Measurements from ENCODE around the gene POLA2. TPM values are rescaled to one million over a fixed set of nuclear protein-coding genes. Genes with fewer than 3 reads are reported as not detected.
A peak's percentile ranks its signal among the peaks of the same experiment; 100 is the strongest.

Gene POLA2
- total RNA-seq, 1 experiment from 2014 or later: 39.0 TPM

GRCh38 chr11:65277631-65278277, 16.0 kb downstream of the POLA2 start:
- Histone ChIP-seq H3K36me3 (ENCODE audit: control insufficient read depth, insufficient read depth, low read length) (peaks cover 10% of the 10 kb centered on the region; the same call in 1 of the 2 replicates), H3K9me3 (ENCODE audit: control insufficient read depth, insufficient read depth, low read depth, low read length) (no peaks in the 10 kb centered on the region), H3K27ac (ENCODE audit: low read length) (no peak overlapping the region), H3K27me3 (ENCODE audit: control insufficient read depth, insufficient read depth, low read length) (no peaks in the 10 kb centered on the region), H3K4me1 (ENCODE audit: control insufficient read depth, insufficient read depth, low read length) (peaks cover 23% of the 10 kb centered on the region; the same call in 1 of the 2 replicates), H3K4me3 (ENCODE audit: low read depth in 2 of 2, low read length in 2 of 2) (no peak overlapping the region)
- BruUV-seq (replicated peaks): no TSS peak
- ChIA-PET POLR2A (no interaction called here), CTCF (interaction anchor here (0.6 to 1.5 kb wide), 3 partner anchors 37 to 53 kb away, joined by 3 to 6 read pairs (median 4); partner anchors contain the start of gene CDC42EP2)
- no peak for TF ChIP-seq POLR2AphosphoS5 (IDR thresholded peaks at IDR 0.05; ENCODE audit: low read depth, low read length)
- TF ChIP-seq, protein P1, sequence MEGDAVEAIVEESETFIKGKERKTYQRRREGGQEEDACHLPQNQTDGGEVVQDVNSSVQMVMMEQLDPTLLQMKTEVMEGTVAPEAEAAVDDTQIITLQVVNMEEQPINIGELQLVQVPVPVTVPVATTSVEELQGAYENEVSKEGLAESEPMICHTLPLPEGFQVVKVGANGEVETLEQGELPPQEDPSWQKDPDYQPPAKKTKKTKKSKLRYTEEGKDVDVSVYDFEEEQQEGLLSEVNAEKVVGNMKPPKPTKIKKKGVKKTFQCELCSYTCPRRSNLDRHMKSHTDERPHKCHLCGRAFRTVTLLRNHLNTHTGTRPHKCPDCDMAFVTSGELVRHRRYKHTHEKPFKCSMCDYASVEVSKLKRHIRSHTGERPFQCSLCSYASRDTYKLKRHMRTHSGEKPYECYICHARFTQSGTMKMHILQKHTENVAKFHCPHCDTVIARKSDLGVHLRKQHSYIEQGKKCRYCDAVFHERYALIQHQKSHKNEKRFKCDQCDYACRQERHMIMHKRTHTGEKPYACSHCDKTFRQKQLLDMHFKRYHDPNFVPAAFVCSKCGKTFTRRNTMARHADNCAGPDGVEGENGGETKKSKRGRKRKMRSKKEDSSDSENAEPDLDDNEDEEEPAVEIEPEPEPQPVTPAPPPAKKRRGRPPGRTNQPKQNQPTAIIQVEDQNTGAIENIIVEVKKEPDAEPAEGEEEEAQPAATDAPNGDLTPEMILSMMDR (IDR thresholded peaks at IDR 0.05): no peak
- TF ChIP-seq TCF7L2 (IDR thresholded peaks at IDR 0.05; ENCODE audit: low read depth, low read length): no peak
- no peak for TF ChIP-seq REST (IDR thresholded peaks at IDR 0.05; ENCODE audit: insufficient read depth in 1 of 2, low read depth in 2 of 2, low read length in 1 of 2)
- no peak for TF ChIP-seq SIN3A (IDR thresholded peaks at IDR 0.05; ENCODE audit: borderline replicate concordance, insufficient read depth, low read depth, low read length)
- intact Hi-C loops (cut with micrococcal nuclease; ENCODE audit: unreplicated experiment): no loop called here
- no peak for ATAC-seq
- in situ Hi-C loops (cut with HindIII; ENCODE audit: low pct_unique_long_range_greater_than_20kb, low sequenced_read_pairs): no loop called here
- no peak for DNase-seq (ENCODE audit: low read depth, low spot score)

GRCh38 chr11:65278356-65278755, 16.6 kb downstream of the POLA2 start:
- TF ChIP-seq, protein P1 (IDR thresholded peaks at IDR 0.05): no peak
- TF ChIP-seq SIN3A (IDR thresholded peaks at IDR 0.05; ENCODE audit: borderline replicate concordance, insufficient read depth, low read depth, low read length): no peak
- Histone ChIP-seq H3K4me3 (ENCODE audit: low read depth in 2 of 2, low read length in 2 of 2) (no peak overlapping the region), H3K27ac (ENCODE audit: low read length) (no peak overlapping the region), H3K4me1 (ENCODE audit: control insufficient read depth, insufficient read depth, low read length) (peaks cover 23% of the 10 kb centered on the region; the same call in 1 of the 2 replicates), H3K27me3 (ENCODE audit: control insufficient read depth, insufficient read depth, low read length) (no peaks in the 10 kb centered on the region), H3K36me3 (ENCODE audit: control insufficient read depth, insufficient read depth, low read length) (peaks cover 10% of the 10 kb centered on the region; the same call in 1 of the 2 replicates), H3K9me3 (ENCODE audit: control insufficient read depth, insufficient read depth, low read depth, low read length) (no peaks in the 10 kb centered on the region)
- ChIA-PET POLR2A (no interaction called here), CTCF (interaction anchor here (1.3 to 1.6 kb wide), 2 partner anchors 38 to 51 kb away, joined by 4 read pairs; no protein-coding TSS in a partner anchor)
- BruUV-seq (replicated peaks): TSS peak; percentile 24
- no peak for ATAC-seq
- DNase-seq (ENCODE audit: low read depth, low spot score): no peak
- intact Hi-C loops (cut with micrococcal nuclease; ENCODE audit: unreplicated experiment) (no loop called here), in situ Hi-C loops (cut with HindIII; ENCODE audit: low pct_unique_long_range_greater_than_20kb, low sequenced_read_pairs) (no loop called here)

All from Panc1 (cell line).